Measurements from ENCODE around the gene ZCCHC7. TPM values are rescaled to one million over a fixed set of nuclear protein-coding genes. Genes with fewer than 3 reads are reported as not detected.
A peak's percentile ranks its signal among the peaks of the same experiment; 100 is the strongest.

Gene ZCCHC7
- total RNA-seq, 3 donors from 2014 or later (not counting 1 experiment from before 2014, with no cell fraction given): 42.4 to 43.2 (median 42.8) TPM

DNA sequence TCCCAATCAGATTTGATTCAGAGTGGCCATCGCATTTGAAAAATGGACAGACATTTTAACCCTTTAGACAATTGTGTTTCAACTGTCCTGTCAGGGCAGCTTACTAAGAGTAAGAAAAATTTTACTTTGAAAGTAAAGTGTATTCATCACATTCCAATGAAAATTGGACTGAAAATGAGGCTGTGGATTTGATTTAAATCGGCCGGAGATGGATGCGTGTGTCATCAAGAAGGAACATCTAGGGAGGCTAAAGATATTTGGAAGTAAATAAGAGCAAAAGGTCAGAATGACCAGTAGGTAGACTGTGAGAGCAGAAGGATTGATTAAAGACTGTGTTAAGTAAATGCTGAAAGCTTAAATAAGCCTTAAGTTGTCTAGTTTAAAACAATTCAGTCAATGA is 1.5 kb downstream of the ZCCHC7 start:
- Histone ChIP-seq H3K4me3 (ENCODE audit: low read length) (no peak overlapping the region), H3K36me3 (ENCODE audit: control insufficient read depth, insufficient read depth, low read length) (peaks cover 7% of the 10 kb centered on the region), H3K27ac (ENCODE audit: low read length) (no peak overlapping the region), H3K27me3 (ENCODE audit: control insufficient read depth, insufficient read depth, low read length) (no peaks in the 10 kb centered on the region), H3K4me1 (ENCODE audit: control insufficient read depth, insufficient read depth, low read length) (peaks cover 9% of the 10 kb centered on the region), H3K9me3 (ENCODE audit: control insufficient read depth, insufficient read depth, low read length) (no peaks in the 10 kb centered on the region)
- no peaks in the 10 kb centered on the region for H3K9me3 Mint-ChIP-seq
- 97% methylated on average over 3 of the region's 4 CpGs for WGBS (ENCODE audit: insufficient coverage)
- H3K4me1 Mint-ChIP-seq: peaks cover 27 to 40% of the 10 kb centered on the region in 2 donors
- TF ChIP-seq, protein P1, sequence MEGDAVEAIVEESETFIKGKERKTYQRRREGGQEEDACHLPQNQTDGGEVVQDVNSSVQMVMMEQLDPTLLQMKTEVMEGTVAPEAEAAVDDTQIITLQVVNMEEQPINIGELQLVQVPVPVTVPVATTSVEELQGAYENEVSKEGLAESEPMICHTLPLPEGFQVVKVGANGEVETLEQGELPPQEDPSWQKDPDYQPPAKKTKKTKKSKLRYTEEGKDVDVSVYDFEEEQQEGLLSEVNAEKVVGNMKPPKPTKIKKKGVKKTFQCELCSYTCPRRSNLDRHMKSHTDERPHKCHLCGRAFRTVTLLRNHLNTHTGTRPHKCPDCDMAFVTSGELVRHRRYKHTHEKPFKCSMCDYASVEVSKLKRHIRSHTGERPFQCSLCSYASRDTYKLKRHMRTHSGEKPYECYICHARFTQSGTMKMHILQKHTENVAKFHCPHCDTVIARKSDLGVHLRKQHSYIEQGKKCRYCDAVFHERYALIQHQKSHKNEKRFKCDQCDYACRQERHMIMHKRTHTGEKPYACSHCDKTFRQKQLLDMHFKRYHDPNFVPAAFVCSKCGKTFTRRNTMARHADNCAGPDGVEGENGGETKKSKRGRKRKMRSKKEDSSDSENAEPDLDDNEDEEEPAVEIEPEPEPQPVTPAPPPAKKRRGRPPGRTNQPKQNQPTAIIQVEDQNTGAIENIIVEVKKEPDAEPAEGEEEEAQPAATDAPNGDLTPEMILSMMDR (IDR thresholded peaks at IDR 0.05): no peak
- no peaks in the 10 kb centered on the region for H3K36me3 Mint-ChIP-seq
- DNase-seq (no peak), ATAC-seq (no peak)
- no peaks in the 10 kb centered on the region for H3K27me3 Mint-ChIP-seq (ENCODE audit: low read depth in 2 of 2)
- H3K4me3 Mint-ChIP-seq: peak overlapping the region; percentile 94
- peak overlapping the region; percentile 96 for H3K27ac Mint-ChIP-seq
- intact Hi-C loops (cut with micrococcal nuclease): loop anchor here (5.0 kb wide), 1 partner anchor 180 kb away; no protein-coding TSS in a partner anchor

DNA sequence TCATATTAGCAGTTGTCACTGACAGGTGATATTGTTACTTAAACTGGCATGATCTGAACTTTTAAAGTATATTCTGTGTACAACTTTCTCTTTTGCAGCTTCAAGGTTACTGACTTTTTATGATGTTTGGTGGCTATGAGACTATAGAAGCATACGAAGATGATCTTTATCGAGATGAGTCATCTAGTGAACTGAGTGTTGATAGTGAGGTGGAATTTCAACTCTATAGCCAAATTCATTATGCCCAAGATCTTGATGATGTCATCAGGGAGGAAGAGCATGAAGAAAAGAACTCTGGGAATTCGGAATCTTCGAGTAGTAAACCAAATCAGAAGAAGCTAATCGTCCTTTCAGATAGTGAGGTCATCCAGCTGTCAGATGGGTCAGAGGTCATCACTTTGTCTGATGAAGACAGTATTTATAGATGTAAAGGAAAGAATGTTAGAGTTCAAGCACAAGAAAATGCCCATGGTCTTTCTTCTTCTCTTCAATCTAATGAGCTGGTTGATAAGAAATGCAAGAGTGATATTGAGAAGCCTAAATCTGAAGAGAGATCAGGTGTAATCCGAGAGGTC is 5.9 kb downstream of the ZCCHC7 start:
- no peak overlapping the region for H3K27ac Mint-ChIP-seq
- H3K36me3 Mint-ChIP-seq: no peaks in the 10 kb centered on the region
- H3K9me3 Mint-ChIP-seq: no peaks in the 10 kb centered on the region
- no peaks in the 10 kb centered on the region for H3K27me3 ChIP-seq (ENCODE audit: control insufficient read depth, insufficient read depth, low read length)
- no peak overlapping the region for H3K4me3 Mint-ChIP-seq
- intact Hi-C loops (cut with micrococcal nuclease): no loop called here
- H3K36me3 ChIP-seq (ENCODE audit: control insufficient read depth, insufficient read depth, low read length): peaks cover 29% of the 10 kb centered on the region
- H3K27ac ChIP-seq (ENCODE audit: low read length): no peak overlapping the region
- no peak for ATAC-seq
- no peak for DNase-seq
- no peaks in the 10 kb centered on the region for H3K4me1 ChIP-seq (ENCODE audit: control insufficient read depth, insufficient read depth, low read length)
- WGBS (ENCODE audit: insufficient coverage): 91% methylated on average over 6 of the region's 6 CpGs
- no peak overlapping the region for H3K4me3 ChIP-seq (ENCODE audit: low read length)
- peaks cover 18 to 24% of the 10 kb centered on the region in 2 donors for H3K4me1 Mint-ChIP-seq
- TF ChIP-seq, protein P1 (IDR thresholded peaks at IDR 0.05): no peak
- H3K27me3 Mint-ChIP-seq (ENCODE audit: low read depth in 2 of 2): no peaks in the 10 kb centered on the region
- H3K9me3 ChIP-seq (ENCODE audit: control insufficient read depth, insufficient read depth, low read length): no peaks in the 10 kb centered on the region

DNA sequence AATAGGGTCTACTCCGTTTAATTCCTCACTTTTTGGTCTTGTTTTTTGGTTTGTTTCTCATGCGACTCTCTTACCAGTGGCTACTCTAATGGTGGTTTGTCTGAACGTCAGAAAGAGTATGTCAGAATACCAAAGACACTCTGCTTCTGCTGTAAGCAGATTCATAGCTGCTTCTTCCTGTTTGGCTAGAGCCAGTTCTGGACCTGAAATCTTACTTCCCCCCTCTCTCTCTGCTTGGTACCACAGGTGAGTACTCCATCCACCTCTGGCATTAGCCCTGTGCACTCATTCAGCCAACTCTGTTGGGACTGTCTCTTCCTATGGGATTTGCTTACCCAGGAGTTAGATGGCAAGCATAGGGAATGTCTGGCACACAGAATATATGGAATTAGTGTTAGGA is 6.6 kb downstream of the ZCCHC7 start:
- Mint-ChIP-seq H3K36me3 (no peaks in the 10 kb centered on the region), H3K27ac (no peak overlapping the region), H3K4me3 (no peak overlapping the region), H3K4me1 (peaks cover 16 to 21% of the 10 kb centered on the region in 2 donors), H3K9me3 (no peaks in the 10 kb centered on the region), H3K27me3 (ENCODE audit: low read depth in 2 of 2) (no peaks in the 10 kb centered on the region)
- TF ChIP-seq, protein P1 (IDR thresholded peaks at IDR 0.05): no peak
- intact Hi-C loops (cut with micrococcal nuclease): no loop called here
- Histone ChIP-seq H3K36me3 (ENCODE audit: control insufficient read depth, insufficient read depth, low read length) (peaks cover 29% of the 10 kb centered on the region), H3K4me3 (ENCODE audit: low read length) (no peak overlapping the region), H3K27ac (ENCODE audit: low read length) (no peak overlapping the region), H3K27me3 (ENCODE audit: control insufficient read depth, insufficient read depth, low read length) (no peaks in the 10 kb centered on the region), H3K9me3 (ENCODE audit: control insufficient read depth, insufficient read depth, low read length) (no peaks in the 10 kb centered on the region), H3K4me1 (ENCODE audit: control insufficient read depth, insufficient read depth, low read length) (no peaks in the 10 kb centered on the region)
- WGBS (ENCODE audit: insufficient coverage): 97% methylated on average over 3 of the region's 3 CpGs
- ATAC-seq (no peak), DNase-seq (no peak)

DNA sequence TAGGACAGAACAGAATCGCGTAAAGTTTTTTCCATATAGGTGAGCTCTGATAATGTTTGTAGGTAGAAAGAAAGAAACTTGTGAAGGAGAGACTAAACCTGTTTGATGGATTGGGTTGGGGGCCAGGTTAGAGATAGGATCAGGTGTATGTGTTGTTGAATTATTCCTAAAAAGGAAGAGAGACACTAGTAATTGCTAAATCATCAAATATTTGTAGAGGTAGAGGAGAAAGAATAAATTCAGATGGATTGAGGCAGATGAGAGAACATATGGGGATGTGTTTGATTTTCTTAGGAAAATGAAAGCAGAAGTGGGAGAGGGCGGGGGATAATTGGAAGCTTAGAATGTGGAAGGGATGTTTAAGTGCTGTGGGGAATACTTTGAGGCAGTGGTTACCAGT is 7.7 kb downstream of the ZCCHC7 start:
- Histone ChIP-seq H3K9me3 (ENCODE audit: control insufficient read depth, insufficient read depth, low read length) (no peaks in the 10 kb centered on the region), H3K27me3 (ENCODE audit: control insufficient read depth, insufficient read depth, low read length) (no peaks in the 10 kb centered on the region), H3K4me1 (ENCODE audit: control insufficient read depth, insufficient read depth, low read length) (no peaks in the 10 kb centered on the region), H3K4me3 (ENCODE audit: low read length) (no peak overlapping the region), H3K27ac (ENCODE audit: low read length) (no peak overlapping the region), H3K36me3 (ENCODE audit: control insufficient read depth, insufficient read depth, low read length) (peaks cover 31% of the 10 kb centered on the region)
- Mint-ChIP-seq H3K4me3 (no peak overlapping the region), H3K9me3 (no peaks in the 10 kb centered on the region), H3K36me3 (no peaks in the 10 kb centered on the region), H3K4me1 (peaks cover 15 to 17% of the 10 kb centered on the region in 2 donors), H3K27me3 (ENCODE audit: low read depth in 2 of 2) (no peaks in the 10 kb centered on the region), H3K27ac (no peak overlapping the region)
- ATAC-seq: no peak
- TF ChIP-seq, protein P1 (IDR thresholded peaks at IDR 0.05): no peak
- 97% methylated on average over 3 of the region's 3 CpGs for WGBS (ENCODE audit: insufficient coverage)
- intact Hi-C loops (cut with micrococcal nuclease): no loop called here
- DNase-seq: no peak
